Measurements from ENCODE around the gene LAMC3.

Gene LAMC3

GRCh38 chr9:131036071-131036470, 27.1 kb downstream of the LAMC3 start:
- H3K4me1 ChIP-seq (ENCODE audit: insufficient read depth, low read length) = peaks cover 9% of the 10 kb centered on the region
- H3K36me3 ChIP-seq (ENCODE audit: insufficient read depth, low read length) = no peaks in the 10 kb centered on the region
- H3K4me3 ChIP-seq (ENCODE audit: low read depth in 1 of 2, low read length in 2 of 2) = no peak overlapping the region
- no peaks in the 10 kb centered on the region for H3K9me3 ChIP-seq (ENCODE audit: low read length)
- H3K9ac ChIP-seq (ENCODE audit: low read length) = no peak overlapping the region
- H3K27me3 ChIP-seq (ENCODE audit: control insufficient read depth in 1 of 2, insufficient read depth in 2 of 2, low read length in 2 of 2) = no peaks in the 10 kb centered on the region
- H3K27ac ChIP-seq (ENCODE audit: low read depth, low read length) = no peak overlapping the region

- Histone ChIP-seq H3K27ac (ENCODE audit: low read depth, low read length) (no peak overlapping the region), H3K9me3 (ENCODE audit: low read length) (no peaks in the 10 kb centered on the region), H3K27me3 (ENCODE audit: control insufficient read depth in 1 of 2, insufficient read depth in 2 of 2, low read length in 2 of 2) (no peaks in the 10 kb centered on the region), H3K4me3 (ENCODE audit: low read depth in 1 of 2, low read length in 2 of 2) (no peak overlapping the region), H3K4me1 (ENCODE audit: insufficient read depth, low read length) (peaks cover 9% of the 10 kb centered on the region), H3K9ac (ENCODE audit: low read length) (no peak overlapping the region), H3K36me3 (ENCODE audit: insufficient read depth, low read length) (no peaks in the 10 kb centered on the region)
These were observed 27.8 kb downstream of the LAMC3 start for GRCh38 chr9:131036529-131037334.

GRCh38 chr9:131037335-131038255, 28.6 kb downstream of the LAMC3 start:
- H3K4me3 ChIP-seq (ENCODE audit: low read depth in 1 of 2, low read length in 2 of 2) = no peak overlapping the region
- no peak overlapping the region for H3K27ac ChIP-seq (ENCODE audit: low read depth, low read length)
- no peaks in the 10 kb centered on the region for H3K27me3 ChIP-seq (ENCODE audit: control insufficient read depth in 1 of 2, insufficient read depth in 2 of 2, low read length in 2 of 2)
- H3K9me3 ChIP-seq (ENCODE audit: low read length) = no peaks in the 10 kb centered on the region
- H3K36me3 ChIP-seq (ENCODE audit: insufficient read depth, low read length) = no peaks in the 10 kb centered on the region
- no peak overlapping the region for H3K9ac ChIP-seq (ENCODE audit: low read length)
- peaks cover 9% of the 10 kb centered on the region for H3K4me1 ChIP-seq (ENCODE audit: insufficient read depth, low read length)

GRCh38 chr9:131038256-131039128, 29.5 kb downstream of the LAMC3 start:
- H3K9me3 ChIP-seq (ENCODE audit: low read length) = no peaks in the 10 kb centered on the region
- no peak overlapping the region for H3K9ac ChIP-seq (ENCODE audit: low read length)
- H3K4me3 ChIP-seq (ENCODE audit: low read depth in 1 of 2, low read length in 2 of 2) = no peak overlapping the region
- no peak overlapping the region for H3K27ac ChIP-seq (ENCODE audit: low read depth, low read length)
- no peaks in the 10 kb centered on the region for H3K36me3 ChIP-seq (ENCODE audit: insufficient read depth, low read length)
- H3K27me3 ChIP-seq (ENCODE audit: control insufficient read depth in 1 of 2, insufficient read depth in 2 of 2, low read length in 2 of 2) = no peaks in the 10 kb centered on the region
- H3K4me1 ChIP-seq (ENCODE audit: insufficient read depth, low read length) = peaks cover 9% of the 10 kb centered on the region

- Histone ChIP-seq H3K27ac (ENCODE audit: low read depth, low read length) (no peak overlapping the region), H3K4me1 (ENCODE audit: insufficient read depth, low read length) (peaks cover 9% of the 10 kb centered on the region), H3K4me3 (ENCODE audit: low read depth in 1 of 2, low read length in 2 of 2) (no peak overlapping the region), H3K27me3 (ENCODE audit: control insufficient read depth in 1 of 2, insufficient read depth in 2 of 2, low read length in 2 of 2) (no peaks in the 10 kb centered on the region), H3K9ac (ENCODE audit: low read length) (no peak overlapping the region), H3K36me3 (ENCODE audit: insufficient read depth, low read length) (no peaks in the 10 kb centered on the region), H3K9me3 (ENCODE audit: low read length) (no peaks in the 10 kb centered on the region)
These were observed 30.4 kb downstream of the LAMC3 start for GRCh38 chr9:131039129-131039954.

GRCh38 chr9:131042666-131043065, 33.7 kb downstream of the LAMC3 start:
- Histone ChIP-seq H3K36me3 (ENCODE audit: insufficient read depth, low read length) (no peaks in the 10 kb centered on the region), H3K27ac (ENCODE audit: low read depth, low read length) (no peak overlapping the region), H3K9me3 (ENCODE audit: low read length) (no peaks in the 10 kb centered on the region), H3K4me3 (ENCODE audit: low read depth in 1 of 2, low read length in 2 of 2) (no peak overlapping the region), H3K4me1 (ENCODE audit: insufficient read depth, low read length) (peaks cover 2% of the 10 kb centered on the region), H3K9ac (ENCODE audit: low read length) (no peak overlapping the region), H3K27me3 (ENCODE audit: control insufficient read depth in 1 of 2, insufficient read depth in 2 of 2, low read length in 2 of 2) (no peaks in the 10 kb centered on the region)

GRCh38 chr9:131043087-131043486, 34.1 kb downstream of the LAMC3 start:
- H3K4me3 ChIP-seq (ENCODE audit: low read depth in 1 of 2, low read length in 2 of 2) = no peak overlapping the region
- H3K4me1 ChIP-seq (ENCODE audit: insufficient read depth, low read length) = no peaks in the 10 kb centered on the region
- no peaks in the 10 kb centered on the region for H3K27me3 ChIP-seq (ENCODE audit: control insufficient read depth in 1 of 2, insufficient read depth in 2 of 2, low read length in 2 of 2)
- H3K27ac ChIP-seq (ENCODE audit: low read depth, low read length) = no peak overlapping the region
- no peaks in the 10 kb centered on the region for H3K9me3 ChIP-seq (ENCODE audit: low read length)
- H3K36me3 ChIP-seq (ENCODE audit: insufficient read depth, low read length) = no peaks in the 10 kb centered on the region
- H3K9ac ChIP-seq (ENCODE audit: low read length) = no peak overlapping the region

GRCh38 chr9:131043646-131044045, 34.7 kb downstream of the LAMC3 start:
- Histone ChIP-seq H3K27me3 (ENCODE audit: control insufficient read depth in 1 of 2, insufficient read depth in 2 of 2, low read length in 2 of 2) (no peaks in the 10 kb centered on the region), H3K27ac (ENCODE audit: low read depth, low read length) (no peak overlapping the region), H3K9ac (ENCODE audit: low read length) (no peak overlapping the region), H3K4me1 (ENCODE audit: insufficient read depth, low read length) (no peaks in the 10 kb centered on the region), H3K9me3 (ENCODE audit: low read length) (no peaks in the 10 kb centered on the region), H3K4me3 (ENCODE audit: low read depth in 1 of 2, low read length in 2 of 2) (no peak overlapping the region), H3K36me3 (ENCODE audit: insufficient read depth, low read length) (no peaks in the 10 kb centered on the region)

- H3K36me3 ChIP-seq (ENCODE audit: insufficient read depth, low read length) = no peaks in the 10 kb centered on the region
- no peak overlapping the region for H3K4me3 ChIP-seq (ENCODE audit: low read depth in 1 of 2, low read length in 2 of 2)
- no peaks in the 10 kb centered on the region for H3K9me3 ChIP-seq (ENCODE audit: low read length)
- H3K4me1 ChIP-seq (ENCODE audit: insufficient read depth, low read length) = no peaks in the 10 kb centered on the region
- H3K9ac ChIP-seq (ENCODE audit: low read length) = no peak overlapping the region
- no peak overlapping the region for H3K27ac ChIP-seq (ENCODE audit: low read depth, low read length)
- H3K27me3 ChIP-seq (ENCODE audit: control insufficient read depth in 1 of 2, insufficient read depth in 2 of 2, low read length in 2 of 2) = no peaks in the 10 kb centered on the region
These were observed 36.5 kb downstream of the LAMC3 start for GRCh38 chr9:131045300-131046092.

GRCh38 chr9:131046093-131046380, 37.1 kb downstream of the LAMC3 start:
- H3K4me1 ChIP-seq (ENCODE audit: insufficient read depth, low read length) = no peaks in the 10 kb centered on the region
- H3K27me3 ChIP-seq (ENCODE audit: control insufficient read depth in 1 of 2, insufficient read depth in 2 of 2, low read length in 2 of 2) = no peaks in the 10 kb centered on the region
- no peaks in the 10 kb centered on the region for H3K9me3 ChIP-seq (ENCODE audit: low read length)
- no peak overlapping the region for H3K27ac ChIP-seq (ENCODE audit: low read depth, low read length)
- no peak overlapping the region for H3K9ac ChIP-seq (ENCODE audit: low read length)
- no peaks in the 10 kb centered on the region for H3K36me3 ChIP-seq (ENCODE audit: insufficient read depth, low read length)
- no peak overlapping the region for H3K4me3 ChIP-seq (ENCODE audit: low read depth in 1 of 2, low read length in 2 of 2)

Measured in muscle layer of colon (tissue), 2 donors.